HG02610 (cell line): ENCODE results near the gene MMP11.

Experiments
- ATAC-seq: cut with Tn5 transposase; IDR thresholded peaks from one replicate; pipeline ENCODE4 v1.9.1; 2021; ENCODE audit warnings: mild to moderate bottlenecking, moderate library complexity; ENCODE audit not compliant: unreplicated experiment

Gene MMP11

GRCh38 chr22:23827351-23827995 is 54.8 kb downstream of the MMP11 start:
- ATAC-seq, result no peak

- no peak for ATAC-seq
These were observed 56.4 kb downstream of the MMP11 start for GRCh38 chr22:23828800-23829680.

DNA sequence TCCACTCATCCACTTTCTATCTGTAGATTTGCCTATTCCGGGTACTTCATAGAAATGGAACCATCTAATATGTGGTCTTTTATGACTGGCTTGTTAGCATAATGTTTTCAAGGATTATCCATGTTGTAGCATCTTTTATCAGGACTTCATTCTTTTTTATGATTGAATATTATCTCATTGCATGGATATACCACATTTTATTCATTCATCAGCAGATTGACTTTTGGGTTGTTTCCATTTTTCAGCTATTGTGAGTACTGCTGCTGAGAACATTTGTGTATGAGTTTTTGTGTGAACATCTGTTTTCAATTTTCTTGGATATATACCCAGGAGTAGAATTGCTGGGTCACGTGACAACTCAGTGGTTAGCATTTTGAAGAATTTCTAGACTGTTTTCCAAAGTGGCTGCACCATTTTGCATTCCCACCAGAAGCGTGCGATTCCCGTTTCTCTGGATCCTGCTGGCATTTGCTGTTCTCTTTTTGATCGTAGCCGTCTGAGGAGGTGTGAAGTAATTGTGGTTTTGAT is 57.3 kb downstream of the MMP11 start:
- ATAC-seq, result no peak

- ATAC-seq, result no peak
These were observed 58.6 kb downstream of the MMP11 start for GRCh38 chr22:23831261-23831660.

DNA sequence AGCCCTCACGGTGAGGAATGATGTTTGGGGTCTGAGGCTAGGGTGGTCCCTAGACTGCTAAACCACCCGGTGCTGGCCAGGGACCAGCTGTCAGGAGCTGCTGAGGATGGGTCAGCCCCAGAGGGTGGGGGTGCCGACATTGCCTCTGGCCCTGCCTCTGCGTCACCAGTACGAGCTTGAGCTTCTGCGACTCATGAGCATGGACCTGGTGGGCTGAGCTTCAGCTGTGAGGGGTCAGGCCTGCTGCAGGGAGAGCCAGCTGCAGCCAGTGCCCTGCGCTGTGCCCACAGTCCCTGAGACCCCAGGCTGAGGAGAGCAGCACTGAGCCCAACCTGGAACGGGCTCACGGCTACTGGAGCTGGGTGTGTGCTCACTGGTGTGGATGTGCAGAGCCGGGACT is 59.1 kb downstream of the MMP11 start:
- no peak for ATAC-seq

DNA sequence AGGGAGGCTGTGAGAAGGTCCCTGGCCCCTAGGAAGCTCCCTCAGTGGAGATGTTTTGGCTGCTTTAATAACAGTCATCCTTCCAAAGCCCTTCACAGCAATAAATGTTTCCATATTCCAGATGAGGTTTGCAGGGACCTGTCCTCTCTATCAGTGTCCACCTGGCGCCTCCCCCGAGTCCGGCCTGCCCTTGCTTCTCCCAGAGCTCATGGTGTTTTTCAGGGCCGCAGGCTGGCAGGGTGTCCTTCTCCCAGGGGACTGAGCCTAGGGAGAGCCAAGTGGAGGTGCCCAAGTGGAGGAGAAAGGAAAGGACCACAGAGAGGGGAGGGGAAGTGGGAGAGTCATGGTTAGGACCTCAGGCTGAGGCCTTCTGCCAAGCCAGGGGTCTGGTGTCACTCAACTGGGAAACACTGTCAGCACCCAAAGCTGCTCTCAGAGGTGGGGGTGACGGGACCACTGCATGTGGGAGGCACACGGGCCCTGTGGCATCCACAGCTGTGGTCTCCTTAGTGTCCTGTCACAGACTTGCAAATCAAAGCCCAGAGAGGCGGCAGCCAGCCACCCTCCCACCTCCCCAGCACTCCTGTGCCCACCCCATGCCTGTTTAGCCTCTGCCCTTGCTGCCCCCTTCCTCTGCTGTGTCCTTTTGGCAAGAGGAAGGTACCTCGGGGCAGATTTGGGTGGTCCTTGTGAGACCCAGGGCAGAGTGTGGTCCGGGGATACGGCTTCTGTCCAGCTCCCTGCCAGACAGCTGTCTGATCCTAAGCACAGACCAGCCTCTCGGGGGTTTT is 59.8 kb downstream of the MMP11 start:
- no peak for ATAC-seq

GRCh38 chr22:23833017-23833751 is 60.5 kb downstream of the MMP11 start:
- no peak for ATAC-seq
